Breast epithelium (tissue), 4 donors: ENCODE measurements around the gene ZMIZ1. TPM values are rescaled to one million over a fixed set of nuclear protein-coding genes. Genes with fewer than 3 reads are reported as not detected.
A peak's percentile ranks its signal among the peaks of the same experiment; 100 is the strongest.

Experiments used
- DNase-seq, 2 donors: peaks; one replicate each; pipeline ENCODE4 v3.0.0-alpha.2; 2019; ENCODE audit warnings: low spot score in 2 of 2
- H3K27ac ChIP-seq, 2 donors: fragments of 200-600 bp; sonication (generic) in 1 of 2; one replicate each; pipeline ENCODE4 v1.5.1; 2016 to 2019; ENCODE audit warnings: mild to moderate bottlenecking in 1 of 2
- H3K27me3 ChIP-seq, 2 donors: fragments of 200-600 bp; sonication (generic) in 1 of 2; one replicate each; pipeline versions ENCODE4 v1.5.1 to v1.6.0; 2017 to 2019; ENCODE audit warnings: control low read depth in 1 of 2, mild to moderate bottlenecking in 1 of 2
- H3K36me3 ChIP-seq: fragments of 200-600 bp; one replicate; pipeline ENCODE4 v1.5.1; 2019
- H3K4me1 ChIP-seq, 2 donors: fragments of 200-600 bp; sonication (generic); one replicate each; pipeline ENCODE4 v1.5.1; 2016 to 2019; ENCODE audit warnings: control low read depth in 1 of 2
- H3K4me3 ChIP-seq, 3 donors: fragments of 200-600 bp; sonication (generic); 1 replicate in 2 of 3; 2 replicates in 1 of 3; pipeline ENCODE4 v1.5.1; 2016 to 2019; ENCODE audit warnings: mild to moderate bottlenecking in 3 of 3, moderate library complexity in 2 of 3
- H3K9me3 ChIP-seq, 2 donors: fragments of 200-600 bp; sonication (generic) in 1 of 2; one replicate each; pipeline ENCODE4 v1.5.1; 2016 to 2019; ENCODE audit warnings: control low read depth in 1 of 2
- POLR2A ChIP-seq: fragments of 450-650 bp; IDR thresholded peaks from one replicate; pipeline ENCODE4 v1.6.1; 2016; ENCODE audit warnings: antibody characterized with exemption, mild to moderate bottlenecking, moderate library complexity
- POLR2AphosphoS5 ChIP-seq, 3 donors: sonication (generic); formaldehyde crosslinking; IDR thresholded peaks; one replicate each; pipeline ENCODE4 v1.6.1; 2017; ENCODE audit warnings: antibody characterized with exemption in 3 of 3
- intact Hi-C: fragments of 100-400 bp; cut with DNase I; formaldehyde crosslinking; loops from one replicate; pipeline ENCODE4 v1.15.1; 2023; ENCODE audit warnings: low total_unique reads
- total RNA-seq, 3 donors: library from RNA; depleted of rRNA; stranded (reverse); fragments of >200 nt; gene quantifications; one replicate each; pipeline ENCODE4 v1.1.0, GENCODE V29; 2016
- TF ChIP-seq, protein P1 (sequence below), 3 donors: fragments of 450-650 bp; IDR thresholded peaks; one replicate each; pipeline ENCODE4 v1.5.1; 2016 to 2017; ENCODE audit warnings: antibody characterized with exemption in 3 of 3, mild to moderate bottlenecking in 3 of 3, moderate library complexity in 3 of 3

Gene ZMIZ1
- total RNA-seq, 3 donors from 2014 or later: 34.4 to 63.7 (median 39.8) TPM

DNA sequence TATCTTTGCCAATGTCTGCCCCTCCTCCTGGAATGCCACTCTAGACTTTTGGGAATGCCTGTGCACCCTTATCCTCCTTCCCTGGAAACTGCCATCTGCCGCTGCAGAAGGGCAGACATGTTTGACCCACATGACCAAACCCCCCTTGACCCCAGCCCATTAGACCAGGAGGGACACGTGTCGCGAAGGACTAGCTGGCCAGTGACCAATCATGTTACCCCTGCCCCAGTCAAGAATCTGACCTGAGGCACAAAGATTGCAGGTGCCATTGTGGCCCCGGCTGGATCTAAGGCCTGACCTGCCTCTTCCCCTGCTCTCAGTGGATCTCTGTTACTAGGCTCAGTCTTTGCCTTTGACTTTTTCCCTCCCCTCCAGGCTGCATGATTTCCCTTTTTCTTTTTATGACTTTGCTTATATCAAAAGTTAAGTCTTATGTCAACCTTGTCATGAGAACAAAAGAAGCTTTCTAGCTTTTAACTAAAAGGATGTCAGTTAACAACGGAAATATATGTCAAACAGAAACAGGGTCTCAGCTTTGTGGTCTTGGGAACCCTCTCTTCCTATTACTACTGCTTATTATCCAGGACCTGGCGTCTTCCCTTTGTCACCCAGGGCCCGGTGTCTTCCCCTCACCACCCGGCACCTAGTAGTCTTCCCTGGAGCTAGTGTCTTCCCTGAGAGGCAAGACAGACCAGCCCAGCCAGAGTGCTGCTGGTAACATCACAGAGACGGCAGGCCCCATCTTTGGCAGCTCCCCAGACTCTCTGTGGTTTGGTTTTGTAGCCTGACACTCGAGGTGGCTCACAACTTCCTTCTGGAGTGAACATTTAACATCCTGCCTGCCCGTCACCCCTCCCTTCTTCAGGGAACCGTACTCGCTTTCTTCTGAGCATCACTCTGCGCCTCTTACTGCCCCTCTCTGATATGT lies 254.1 kb downstream of the ZMIZ1 start:
- no peaks in the 10 kb centered on the region for H3K9me3 ChIP-seq
- H3K4me1 ChIP-seq: no peaks in the 10 kb centered on the region
- peak; percentile 78 to 89 for DNase-seq
- no peak overlapping the region for H3K4me3 ChIP-seq
- TF ChIP-seq POLR2AphosphoS5 (IDR thresholded peaks at IDR 0.05): no peak
- TF ChIP-seq, protein P1, sequence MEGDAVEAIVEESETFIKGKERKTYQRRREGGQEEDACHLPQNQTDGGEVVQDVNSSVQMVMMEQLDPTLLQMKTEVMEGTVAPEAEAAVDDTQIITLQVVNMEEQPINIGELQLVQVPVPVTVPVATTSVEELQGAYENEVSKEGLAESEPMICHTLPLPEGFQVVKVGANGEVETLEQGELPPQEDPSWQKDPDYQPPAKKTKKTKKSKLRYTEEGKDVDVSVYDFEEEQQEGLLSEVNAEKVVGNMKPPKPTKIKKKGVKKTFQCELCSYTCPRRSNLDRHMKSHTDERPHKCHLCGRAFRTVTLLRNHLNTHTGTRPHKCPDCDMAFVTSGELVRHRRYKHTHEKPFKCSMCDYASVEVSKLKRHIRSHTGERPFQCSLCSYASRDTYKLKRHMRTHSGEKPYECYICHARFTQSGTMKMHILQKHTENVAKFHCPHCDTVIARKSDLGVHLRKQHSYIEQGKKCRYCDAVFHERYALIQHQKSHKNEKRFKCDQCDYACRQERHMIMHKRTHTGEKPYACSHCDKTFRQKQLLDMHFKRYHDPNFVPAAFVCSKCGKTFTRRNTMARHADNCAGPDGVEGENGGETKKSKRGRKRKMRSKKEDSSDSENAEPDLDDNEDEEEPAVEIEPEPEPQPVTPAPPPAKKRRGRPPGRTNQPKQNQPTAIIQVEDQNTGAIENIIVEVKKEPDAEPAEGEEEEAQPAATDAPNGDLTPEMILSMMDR (IDR thresholded peaks at IDR 0.05): no peak
- TF ChIP-seq POLR2A: no peak
- intact Hi-C loops: no loop called here
- H3K27ac ChIP-seq: peak overlapping the region; percentile 22 to 23
- H3K36me3 ChIP-seq: no peaks in the 10 kb centered on the region
- no peaks in the 10 kb centered on the region for H3K27me3 ChIP-seq

DNA sequence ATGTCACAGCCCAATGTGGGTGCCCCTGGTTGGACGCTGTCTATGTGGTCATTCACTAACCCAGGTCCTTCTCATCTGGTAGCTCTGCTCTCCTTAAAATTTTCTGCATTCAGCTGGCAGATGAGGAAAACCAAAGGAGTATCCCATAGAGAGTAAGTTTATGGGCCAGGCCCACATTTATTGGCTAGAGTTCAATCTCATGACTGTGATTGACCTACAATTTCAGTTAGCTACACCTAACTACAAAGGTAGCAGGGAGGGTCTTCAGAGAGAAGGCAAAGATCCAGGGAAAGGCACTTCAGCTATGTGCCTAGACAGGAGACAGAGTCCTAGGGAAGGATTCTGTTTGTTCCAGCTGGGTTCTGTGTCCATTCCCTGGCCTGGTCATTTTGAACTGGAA lies 254.8 kb downstream of the ZMIZ1 start:
- TF ChIP-seq, protein P1 (IDR thresholded peaks at IDR 0.05): no peak
- TF ChIP-seq POLR2AphosphoS5 (IDR thresholded peaks at IDR 0.05) (no peak), POLR2A (no peak)
- no peaks in the 10 kb centered on the region for H3K4me1 ChIP-seq
- no peak overlapping the region for H3K27ac ChIP-seq

DNA sequence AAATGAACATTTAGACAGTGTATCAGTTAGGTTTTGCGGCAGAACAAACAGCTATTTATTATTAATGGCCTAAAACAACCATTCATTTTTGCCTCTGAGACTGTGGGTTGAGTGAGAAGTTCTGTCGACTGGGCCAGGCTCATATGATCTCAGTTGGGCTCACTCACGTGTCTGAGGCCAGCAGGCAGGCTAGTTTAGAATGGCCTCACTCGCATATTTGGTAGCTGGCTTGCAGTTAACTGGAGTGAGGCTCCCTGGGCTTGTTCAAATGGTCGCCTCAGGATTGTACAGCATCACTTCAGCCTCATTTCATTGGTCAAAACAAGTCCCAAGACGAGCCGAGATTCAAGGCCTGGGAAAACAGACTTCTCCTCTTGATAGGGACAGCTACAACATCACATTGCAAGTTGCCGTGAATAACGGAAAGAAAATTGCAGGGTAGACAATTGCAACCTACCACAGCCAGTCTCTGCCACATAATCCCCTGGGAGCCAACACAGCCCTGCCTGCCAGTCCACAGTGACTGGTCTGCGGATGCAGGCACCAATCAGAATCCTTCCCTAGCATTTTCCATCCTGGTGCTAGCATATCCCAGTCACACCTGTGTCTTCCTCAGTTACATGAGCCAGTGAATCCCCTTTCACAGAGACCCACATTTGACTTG lies 255.4 kb downstream of the ZMIZ1 start:
- TF ChIP-seq POLR2AphosphoS5 (IDR thresholded peaks at IDR 0.05) (no peak), POLR2A (no peak)
- TF ChIP-seq, protein P1 (IDR thresholded peaks at IDR 0.05): no peak
- intact Hi-C loops: no loop called here
- H3K4me1 ChIP-seq: no peaks in the 10 kb centered on the region
- no peaks in the 10 kb centered on the region for H3K9me3 ChIP-seq
- no peak overlapping the region for H3K27ac ChIP-seq
- no peak for DNase-seq
- no peak overlapping the region for H3K4me3 ChIP-seq
- no peaks in the 10 kb centered on the region for H3K36me3 ChIP-seq
- H3K27me3 ChIP-seq: no peaks in the 10 kb centered on the region

More for the DNA sequence above, 254.8 kb downstream of the ZMIZ1 start:
- H3K4me3 ChIP-seq: no peak overlapping the region
- DNase-seq: no peak
- intact Hi-C loops: no loop called here
- no peaks in the 10 kb centered on the region for H3K36me3 ChIP-seq
- no peaks in the 10 kb centered on the region for H3K9me3 ChIP-seq
- no peaks in the 10 kb centered on the region for H3K27me3 ChIP-seq

DNA sequence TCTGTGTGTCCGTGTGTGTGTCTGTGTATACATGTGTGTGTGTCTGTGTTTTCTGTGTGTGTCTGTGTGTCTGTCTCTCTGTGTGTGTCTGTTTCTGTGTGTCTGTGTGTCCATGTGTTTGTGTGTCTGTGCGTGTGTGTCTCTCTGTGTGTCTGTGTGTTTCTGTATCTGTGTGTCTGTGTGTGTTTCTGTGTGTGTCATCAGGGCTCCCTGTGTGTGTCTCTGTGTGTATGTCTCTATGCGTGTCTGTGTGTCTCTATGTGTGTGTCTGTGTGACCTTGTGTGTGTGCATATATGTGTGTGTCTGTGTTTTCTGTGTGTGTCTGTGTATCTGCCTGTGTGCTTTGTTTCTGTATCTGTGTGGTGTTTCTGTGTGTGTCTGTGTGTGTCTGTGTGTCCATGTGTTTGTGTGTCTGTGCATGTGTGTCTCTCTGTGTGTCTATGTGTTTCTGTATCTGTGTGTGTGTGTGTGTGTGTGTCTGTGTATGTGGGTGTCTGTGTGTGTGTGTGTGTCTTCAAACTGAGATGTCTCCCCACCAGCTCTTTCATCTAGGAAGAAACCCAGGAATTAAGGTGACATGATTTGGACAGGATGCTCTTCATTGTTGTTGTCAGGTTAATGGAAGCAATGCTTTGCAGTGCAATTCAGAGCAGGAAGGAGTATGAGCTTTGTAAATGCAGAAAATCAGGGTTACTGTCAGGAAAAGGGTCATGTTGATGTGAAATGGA lies 257.8 kb downstream of the ZMIZ1 start:
- intact Hi-C loops: no loop called here
- H3K4me1 ChIP-seq: no peaks in the 10 kb centered on the region
- no peaks in the 10 kb centered on the region for H3K36me3 ChIP-seq
- H3K27ac ChIP-seq: no peak overlapping the region
- DNase-seq: no peak
- TF ChIP-seq POLR2AphosphoS5 (IDR thresholded peaks at IDR 0.05) (no peak), POLR2A (no peak)
- TF ChIP-seq, protein P1 (IDR thresholded peaks at IDR 0.05): no peak
- no peaks in the 10 kb centered on the region for H3K27me3 ChIP-seq
- H3K9me3 ChIP-seq: no peaks in the 10 kb centered on the region
- no peak overlapping the region for H3K4me3 ChIP-seq
